ENCODE results near the gene SOX3.

DNA sequence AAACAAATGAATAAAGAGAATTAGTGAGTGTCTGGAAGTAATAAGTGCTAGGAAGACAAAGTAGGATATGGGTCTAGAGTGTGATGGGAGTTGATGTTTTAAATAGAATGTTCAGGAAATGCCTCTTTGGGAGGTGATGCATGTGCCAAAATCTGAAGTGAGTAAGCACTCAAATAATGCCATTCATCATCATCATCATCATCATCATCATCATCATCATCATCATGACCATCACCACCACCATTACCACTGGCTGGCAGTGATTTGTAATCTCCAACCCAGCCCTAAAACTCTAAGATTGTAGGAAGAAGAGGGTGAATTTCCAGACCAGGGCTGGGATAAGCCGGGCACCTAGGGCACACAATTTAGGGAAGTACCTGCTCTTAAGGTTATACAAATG is 9.7 kb upstream of the SOX3 start:
- TF ChIP-seq, protein P1, sequence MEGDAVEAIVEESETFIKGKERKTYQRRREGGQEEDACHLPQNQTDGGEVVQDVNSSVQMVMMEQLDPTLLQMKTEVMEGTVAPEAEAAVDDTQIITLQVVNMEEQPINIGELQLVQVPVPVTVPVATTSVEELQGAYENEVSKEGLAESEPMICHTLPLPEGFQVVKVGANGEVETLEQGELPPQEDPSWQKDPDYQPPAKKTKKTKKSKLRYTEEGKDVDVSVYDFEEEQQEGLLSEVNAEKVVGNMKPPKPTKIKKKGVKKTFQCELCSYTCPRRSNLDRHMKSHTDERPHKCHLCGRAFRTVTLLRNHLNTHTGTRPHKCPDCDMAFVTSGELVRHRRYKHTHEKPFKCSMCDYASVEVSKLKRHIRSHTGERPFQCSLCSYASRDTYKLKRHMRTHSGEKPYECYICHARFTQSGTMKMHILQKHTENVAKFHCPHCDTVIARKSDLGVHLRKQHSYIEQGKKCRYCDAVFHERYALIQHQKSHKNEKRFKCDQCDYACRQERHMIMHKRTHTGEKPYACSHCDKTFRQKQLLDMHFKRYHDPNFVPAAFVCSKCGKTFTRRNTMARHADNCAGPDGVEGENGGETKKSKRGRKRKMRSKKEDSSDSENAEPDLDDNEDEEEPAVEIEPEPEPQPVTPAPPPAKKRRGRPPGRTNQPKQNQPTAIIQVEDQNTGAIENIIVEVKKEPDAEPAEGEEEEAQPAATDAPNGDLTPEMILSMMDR (IDR thresholded peaks at IDR 0.05) = no peak
- TF ChIP-seq POLR2A (IDR thresholded peaks at IDR 0.05) = no peak

Measured in prostate gland (tissue), 2 donors.